Measurements from ENCODE around the gene FYN. TPM values are rescaled to one million over a fixed set of nuclear protein-coding genes. Genes with fewer than 3 reads are reported as not detected.
"Not testable (repeated sequence)": the region's sequence is repeated elsewhere in the genome, so short reads cannot be mapped to it uniquely, and the experiment has no call there.

FYN gene
- total and polyA plus RNA-seq, 10 of the 15 experiments (the other 5 are each of a cell fraction or from before 2014, with no cell fraction given), result 51.4 to 247 (median 138) TPM

GRCh38 chr6:111788379-111789276, 84.6 kb downstream of the FYN start:
- ChIA-PET CTCF (interaction anchor here (0.8 to 3.2 kb wide), 7 partner anchors 9 to 81 kb away, joined by 3 to 23 read pairs (median 4); no protein-coding TSS in a partner anchor), SMC1A (ENCODE audit: uncharacterized antibody, unreplicated experiment) (interaction anchor here (0.6 to 7.3 kb wide), 16 partner anchors 7 to 291 kb away, joined by 3 to 71 read pairs (median 4); no protein-coding TSS in a partner anchor), RAD21 (ENCODE audit: unreplicated experiment) (interaction anchor here (0.6 to 4.9 kb wide), 13 partner anchors 10 to 78 kb away, joined by 3 to 37 read pairs (median 4); no protein-coding TSS in a partner anchor), POLR2A (interaction anchor here (0.5 to 4.1 kb wide), 11 partner anchors 10 to 1172 kb away, joined by 3 to 21 read pairs (median 5); partner anchors contain the start of gene FYN)
- FAIRE-seq, result no peak
- peak; percentile 21 for ATAC-seq
- H3K4me2 ChIP-seq (ENCODE audit: control insufficient read depth, insufficient read depth), result peak overlapping the region; percentile 38
- no peak overlapping the region for H3K4me3 ChIP-seq
- in situ Hi-C loops (cut with MboI) (no loop called here), intact Hi-C loops (cut with micrococcal nuclease; ENCODE audit: unreplicated experiment) (no loop called here)
- 0 out of 2 replicates have a peak, but pooled peaks have one; percentile 23 for TF ChIP-seq MTA2 (IDR thresholded peaks at IDR 0.05; ENCODE audit: low read depth)
- no peak for TF ChIP-seq ASH2L (IDR thresholded peaks at IDR 0.05; ENCODE audit: borderline replicate concordance, low read depth)
- TF ChIP-seq YBX1 (IDR thresholded peaks at IDR 0.05), result no peak
- TF ChIP-seq PML (IDR thresholded peaks at IDR 0.05; ENCODE audit: low read length), result no peak
- TF ChIP-seq RUNX3 (IDR thresholded peaks at IDR 0.05; ENCODE audit: low read length), result peak; percentile 43
- TF ChIP-seq ZNF274 (IDR thresholded peaks at IDR 0.05; ENCODE audit: insufficient read depth, insufficient read length), result no peak
- TF ChIP-seq NBN (IDR thresholded peaks at IDR 0.05), result 0 out of 2 replicates have a peak, but pooled peaks have one; percentile 48
- TF ChIP-seq CBFB (IDR thresholded peaks at IDR 0.05; ENCODE audit: low read depth), result no peak
- TF ChIP-seq POLR2AphosphoS2 (IDR thresholded peaks at IDR 0.05; ENCODE audit: low read depth, low read length), result no peak
- no peak for TF ChIP-seq HSF1 (IDR thresholded peaks at IDR 0.05; ENCODE audit: low read depth, low read length)
- no peak for TF ChIP-seq ZNF207 (IDR thresholded peaks at IDR 0.05; ENCODE audit: borderline replicate concordance)
- no peak for TF ChIP-seq TBL1XR1 (IDR thresholded peaks at IDR 0.05; ENCODE audit: low read depth, low read length)
- TF ChIP-seq, protein P1, sequence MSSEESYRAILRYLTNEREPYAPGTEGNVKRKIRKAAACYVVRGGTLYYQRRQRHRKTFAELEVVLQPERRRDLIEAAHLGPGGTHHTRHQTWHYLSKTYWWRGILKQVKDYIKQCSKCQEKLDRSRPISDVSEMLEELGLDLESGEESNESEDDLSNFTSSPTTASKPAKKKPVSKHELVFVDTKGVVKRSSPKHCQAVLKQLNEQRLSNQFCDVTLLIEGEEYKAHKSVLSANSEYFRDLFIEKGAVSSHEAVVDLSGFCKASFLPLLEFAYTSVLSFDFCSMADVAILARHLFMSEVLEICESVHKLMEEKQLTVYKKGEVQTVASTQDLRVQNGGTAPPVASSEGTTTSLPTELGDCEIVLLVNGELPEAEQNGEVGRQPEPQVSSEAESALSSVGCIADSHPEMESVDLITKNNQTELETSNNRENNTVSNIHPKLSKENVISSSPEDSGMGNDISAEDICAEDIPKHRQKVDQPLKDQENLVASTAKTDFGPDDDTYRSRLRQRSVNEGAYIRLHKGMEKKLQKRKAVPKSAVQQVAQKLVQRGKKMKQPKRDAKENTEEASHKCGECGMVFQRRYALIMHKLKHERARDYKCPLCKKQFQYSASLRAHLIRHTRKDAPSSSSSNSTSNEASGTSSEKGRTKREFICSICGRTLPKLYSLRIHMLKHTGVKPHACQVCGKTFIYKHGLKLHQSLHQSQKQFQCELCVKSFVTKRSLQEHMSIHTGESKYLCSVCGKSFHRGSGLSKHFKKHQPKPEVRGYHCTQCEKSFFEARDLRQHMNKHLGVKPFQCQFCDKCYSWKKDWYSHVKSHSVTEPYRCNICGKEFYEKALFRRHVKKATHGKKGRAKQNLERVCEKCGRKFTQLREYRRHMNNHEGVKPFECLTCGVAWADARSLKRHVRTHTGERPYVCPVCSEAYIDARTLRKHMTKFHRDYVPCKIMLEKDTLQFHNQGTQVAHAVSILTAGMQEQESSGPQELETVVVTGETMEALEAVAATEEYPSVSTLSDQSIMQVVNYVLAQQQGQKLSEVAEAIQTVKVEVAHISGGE (CRISPR knock-in tag; IDR thresholded peaks at IDR 0.05), result no peak
- no peak overlapping the region for H3K27ac ChIP-seq (ENCODE audit: control insufficient read depth, insufficient read depth)
- H4K20me1 ChIP-seq (ENCODE audit: control insufficient read depth, insufficient read depth), result no peaks in the 10 kb centered on the region
- no peaks in the 10 kb centered on the region for H3K27me3 ChIP-seq (replicated peaks in 1 of 2; ENCODE audit: control insufficient read depth in 2 of 2, insufficient read depth in 2 of 2, low read length in 1 of 2)
- no peaks in the 10 kb centered on the region; a peak in 3 of 4 replicates for H3K36me3 ChIP-seq (ENCODE audit: control insufficient read depth in 2 of 2, insufficient read depth in 2 of 2, low read length in 1 of 2)
- H2AFZ ChIP-seq (ENCODE audit: control insufficient read depth, low read depth, low read length), result no peak overlapping the region
- no TSS peak for BruUV-seq (replicated peaks)
- H3K9ac ChIP-seq (ENCODE audit: control insufficient read depth, insufficient read depth, low read length), result no peak overlapping the region
- H3K79me2 ChIP-seq (ENCODE audit: control insufficient read depth, insufficient read depth, low read length), result peaks cover 66% of the 10 kb centered on the region
- H3K4me1 ChIP-seq (ENCODE audit: control insufficient read depth, insufficient read depth, low read length), result peaks cover 12% of the 10 kb centered on the region
- no peaks in the 10 kb centered on the region; the same call in 2 of the 3 replicates for H3K9me3 ChIP-seq (replicated peaks; ENCODE audit: control insufficient read depth, insufficient read depth, low read length)
- WGBS (ENCODE audit: insufficient coverage, insufficient replicate concordance, low lambda C conversion rate, missing lambda C conversion rate), result 0% methylated on average over 1 of the region's 1 CpG
- no peak for DNase-seq (ENCODE audit: low read depth, low spot score)

DNA sequence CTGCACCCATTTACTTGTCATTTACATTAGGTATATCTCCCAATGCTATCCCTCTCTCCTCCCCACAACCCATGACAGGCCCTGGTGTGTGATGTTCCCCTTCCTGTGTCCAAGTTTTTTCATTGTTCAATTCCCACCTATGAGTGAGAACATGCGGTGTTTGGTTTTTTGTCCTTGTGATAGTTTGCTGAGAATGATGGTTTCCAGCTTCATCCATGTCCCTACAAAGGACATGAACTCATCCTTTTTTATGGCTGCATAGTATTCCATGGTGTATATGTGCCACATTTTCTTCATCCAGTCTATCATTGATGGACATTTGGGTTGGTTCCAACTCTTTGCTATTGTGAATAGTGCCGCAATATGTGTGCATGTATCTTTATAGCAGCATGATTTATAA, 87.1 kb downstream of the FYN start:
- H3K9ac ChIP-seq (ENCODE audit: control insufficient read depth, insufficient read depth, low read length); in situ Hi-C loops (cut with MboI); DNase-seq (ENCODE audit: low read depth, low spot score); SMC1A ChIA-PET (ENCODE audit: uncharacterized antibody, unreplicated experiment); H3K9me3 ChIP-seq (replicated peaks; ENCODE audit: control insufficient read depth, insufficient read depth, low read length); H3K27ac ChIP-seq (ENCODE audit: control insufficient read depth, insufficient read depth); H3K4me1 ChIP-seq (ENCODE audit: control insufficient read depth, insufficient read depth, low read length); intact Hi-C loops (cut with micrococcal nuclease; ENCODE audit: unreplicated experiment); H3K27me3 ChIP-seq (replicated peaks in 1 of 2; ENCODE audit: control insufficient read depth in 2 of 2, insufficient read depth in 2 of 2, low read length in 1 of 2); FAIRE-seq; H4K20me1 ChIP-seq (ENCODE audit: control insufficient read depth, insufficient read depth); ATAC-seq; POLR2A ChIA-PET; CTCF ChIA-PET; H3K4me3 ChIP-seq; H3K36me3 ChIP-seq (ENCODE audit: control insufficient read depth in 2 of 2, insufficient read depth in 2 of 2, low read length in 1 of 2); H2AFZ ChIP-seq (ENCODE audit: control insufficient read depth, low read depth, low read length); BruUV-seq (replicated peaks); H3K4me2 ChIP-seq (ENCODE audit: control insufficient read depth, insufficient read depth); RAD21 ChIA-PET (ENCODE audit: unreplicated experiment): not testable (repeated sequence)
- 86% methylated on average over 2 of the region's 2 CpGs for WGBS (ENCODE audit: insufficient coverage, insufficient replicate concordance, low lambda C conversion rate, missing lambda C conversion rate)
- peaks cover 51% of the 10 kb centered on the region for H3K79me2 ChIP-seq (ENCODE audit: control insufficient read depth, insufficient read depth, low read length)
